T1000 (cell line): ENCODE results near the gene SPAG8.

Source experiments
- DNase-seq: peaks from one replicate; lab custom pipeline; 2025; ENCODE audit warnings: mixed read lengths; lab: John Stamatoyannopoulos, UW

SPAG8 gene

GRCh38 chr9:35810122-35810521, 1.9 kb downstream of the SPAG8 start:
- DNase-seq, result no peak

DNA sequence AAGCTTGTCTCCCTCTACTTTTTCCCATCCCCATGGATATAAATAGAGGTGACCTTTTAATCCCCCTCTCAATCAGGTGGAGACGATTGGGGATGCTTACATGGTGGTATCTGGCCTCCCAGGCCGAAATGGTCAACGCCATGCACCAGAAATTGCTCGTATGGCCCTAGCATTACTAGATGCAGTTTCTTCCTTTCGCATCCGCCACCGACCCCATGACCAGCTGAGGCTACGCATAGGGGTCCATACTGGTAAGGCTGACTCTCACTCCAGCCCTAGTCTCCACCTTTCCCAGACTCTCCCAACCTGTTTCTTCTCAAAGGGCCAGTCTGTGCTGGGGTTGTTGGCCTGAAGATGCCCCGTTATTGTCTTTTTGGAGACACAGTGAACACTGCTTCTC, 3.6 kb downstream of the SPAG8 start:
- DNase-seq, result no peak

DNA sequence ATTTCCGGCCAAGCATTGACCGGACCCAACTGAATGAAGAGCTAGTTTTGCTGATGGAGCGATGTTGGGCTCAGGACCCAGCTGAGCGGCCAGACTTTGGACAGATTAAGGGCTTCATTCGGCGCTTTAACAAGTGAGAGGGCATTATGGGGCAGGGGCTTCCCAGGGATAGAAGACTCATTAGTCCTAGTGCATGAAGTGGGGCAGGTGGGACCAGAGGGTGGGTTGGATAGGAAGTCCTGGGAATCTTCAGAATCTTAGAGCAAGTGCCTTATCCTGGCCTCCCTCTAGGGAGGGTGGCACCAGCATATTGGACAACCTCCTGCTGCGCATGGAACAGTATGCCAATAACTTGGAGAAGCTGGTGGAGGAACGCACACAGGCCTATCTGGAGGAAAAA, 6.0 kb downstream of the SPAG8 start:
- no peak for DNase-seq

DNA sequence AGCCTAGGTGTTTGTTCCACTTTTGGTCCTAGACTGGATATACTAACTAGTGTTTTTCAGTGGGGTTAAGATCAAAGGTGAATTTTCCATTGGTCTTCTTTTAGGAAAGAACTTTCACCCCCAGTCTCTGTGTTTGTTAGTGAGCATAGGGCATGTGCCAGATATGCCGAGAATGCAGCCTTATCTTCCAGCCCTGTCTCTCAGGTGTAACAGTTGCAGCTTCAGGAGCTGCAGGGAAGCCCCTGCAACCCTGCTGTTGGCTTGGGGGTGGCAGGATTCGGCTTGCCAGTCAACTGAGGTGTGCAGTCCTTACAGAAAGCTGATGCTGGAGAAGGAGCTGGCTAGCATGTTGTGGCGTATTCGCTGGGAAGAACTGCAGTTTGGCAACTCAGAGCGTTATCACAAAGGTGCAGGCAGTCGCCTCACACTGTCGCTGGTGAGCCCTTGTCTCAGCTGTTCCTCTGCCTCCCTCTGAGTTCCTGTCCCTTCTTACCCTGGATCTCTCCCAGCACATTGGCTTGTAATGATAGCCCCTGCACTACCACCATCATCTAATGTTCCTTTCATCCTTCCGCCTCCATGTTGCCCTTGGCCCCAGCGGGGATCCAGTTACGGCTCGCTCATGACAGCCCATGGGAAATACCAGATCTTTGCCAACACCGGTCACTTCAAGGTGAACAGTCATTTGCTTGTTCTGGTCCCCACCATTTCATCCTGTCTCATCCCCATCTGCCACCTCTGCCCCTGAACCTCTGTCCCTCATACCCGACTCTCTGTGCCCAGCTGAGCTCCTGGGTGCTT, 10.5 kb downstream of the SPAG8 start:
- DNase-seq, result no peak

DNA sequence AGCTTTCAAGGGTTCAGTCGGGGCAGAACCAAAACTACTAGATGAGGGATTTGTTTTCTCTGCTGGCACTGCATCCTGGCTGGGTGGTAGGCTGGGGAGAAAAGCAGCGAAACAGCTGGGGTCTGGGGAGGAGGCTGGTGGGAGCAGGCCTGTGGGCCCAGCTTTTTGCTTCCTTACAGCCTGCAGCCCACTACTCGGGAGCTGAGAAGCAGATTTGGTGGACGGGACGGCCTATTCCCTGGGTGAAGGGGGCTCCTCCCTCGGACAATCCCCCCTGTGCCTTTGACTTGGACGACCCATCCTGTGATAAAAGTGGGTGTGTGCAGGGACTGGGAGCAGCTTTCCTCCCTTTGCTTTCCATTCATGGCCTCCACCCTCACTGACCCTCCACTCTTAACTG, 11.5 kb downstream of the SPAG8 start:
- DNase-seq, result no peak

- DNase-seq, result no peak
Observed at GRCh38 chr9:35798658-35799374, 13.2 kb downstream of the SPAG8 start.

DNA sequence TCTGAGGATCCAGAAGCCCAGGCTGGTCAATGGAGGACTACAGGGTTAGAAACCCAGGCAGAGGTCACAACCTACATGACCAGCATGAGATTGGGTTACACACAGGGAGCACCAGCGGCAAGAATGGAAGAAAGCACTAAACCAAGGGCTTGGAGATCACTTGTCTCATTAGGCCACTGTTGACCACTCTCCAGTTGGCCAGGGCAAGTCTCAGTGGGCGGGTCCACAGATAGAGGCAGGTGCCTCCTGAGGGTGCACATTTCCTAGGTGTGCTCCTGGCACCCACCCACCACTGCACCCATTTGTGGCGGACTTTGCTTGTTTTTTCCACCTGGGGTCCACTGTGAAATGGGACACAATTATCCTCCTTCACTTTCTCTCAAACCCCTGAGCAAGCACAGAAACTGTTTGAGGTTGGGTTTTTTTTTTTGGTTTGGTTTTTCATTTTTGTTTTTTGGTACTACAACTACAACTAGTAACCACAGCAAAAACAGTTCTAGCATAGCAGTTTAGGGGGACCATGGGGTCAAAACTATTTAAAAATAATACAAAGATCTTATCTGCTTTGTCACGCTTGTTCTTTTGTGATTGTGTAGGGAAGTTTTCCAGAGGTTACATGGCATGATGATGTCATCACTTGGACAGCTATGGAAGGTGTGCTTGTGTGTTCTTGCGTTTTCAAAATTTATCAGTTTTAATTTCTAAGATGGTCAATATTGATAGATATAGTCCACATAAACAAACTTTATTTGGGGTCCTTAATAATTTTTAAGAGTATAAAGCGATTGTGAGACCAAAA, 14.6 kb downstream of the SPAG8 start:
- no peak for DNase-seq

GRCh38 chr9:35795695-35796094, 16.4 kb downstream of the SPAG8 start:
- no peak for DNase-seq

DNA sequence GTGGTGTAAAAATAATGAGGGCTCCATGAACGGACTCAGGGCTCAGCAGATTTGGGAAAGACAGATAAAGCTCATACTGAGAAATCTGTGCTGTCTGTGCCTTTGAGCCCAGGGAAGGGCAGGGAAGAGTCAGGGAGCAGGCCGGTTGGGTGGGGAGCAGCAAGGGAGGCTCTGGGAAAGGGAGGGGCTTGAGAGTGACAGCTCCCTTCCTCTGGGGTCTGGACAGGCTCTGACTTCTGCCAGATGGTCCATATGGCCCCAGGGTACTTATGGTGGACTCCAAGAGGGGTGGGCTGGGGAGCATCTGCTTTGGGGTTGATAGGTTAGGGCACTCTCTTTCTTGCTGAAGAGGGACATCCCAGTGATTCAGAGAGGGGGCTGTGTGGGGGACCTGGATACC, 18.6 kb downstream of the SPAG8 start:
- no peak for DNase-seq

DNA sequence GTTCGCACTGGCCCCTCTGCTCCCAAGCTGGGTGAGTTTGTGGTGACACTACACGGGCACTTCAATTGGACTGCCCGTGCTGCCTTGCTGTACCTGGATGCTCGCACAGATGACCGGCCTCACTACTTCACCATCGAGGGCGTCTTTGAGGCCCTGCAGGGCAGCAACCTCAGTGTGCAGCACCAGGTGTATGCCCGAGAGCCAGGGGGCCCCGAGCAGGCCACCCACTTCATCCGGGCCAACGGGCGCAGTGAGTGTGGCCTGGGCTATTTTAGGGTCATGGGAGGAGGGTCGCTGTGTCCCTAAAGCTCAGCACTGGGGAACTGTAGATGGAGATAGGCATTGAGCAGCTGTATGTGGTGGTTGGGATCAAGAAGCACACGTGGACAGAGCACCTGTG, 19.2 kb downstream of the SPAG8 start:
- no peak for DNase-seq

DNA sequence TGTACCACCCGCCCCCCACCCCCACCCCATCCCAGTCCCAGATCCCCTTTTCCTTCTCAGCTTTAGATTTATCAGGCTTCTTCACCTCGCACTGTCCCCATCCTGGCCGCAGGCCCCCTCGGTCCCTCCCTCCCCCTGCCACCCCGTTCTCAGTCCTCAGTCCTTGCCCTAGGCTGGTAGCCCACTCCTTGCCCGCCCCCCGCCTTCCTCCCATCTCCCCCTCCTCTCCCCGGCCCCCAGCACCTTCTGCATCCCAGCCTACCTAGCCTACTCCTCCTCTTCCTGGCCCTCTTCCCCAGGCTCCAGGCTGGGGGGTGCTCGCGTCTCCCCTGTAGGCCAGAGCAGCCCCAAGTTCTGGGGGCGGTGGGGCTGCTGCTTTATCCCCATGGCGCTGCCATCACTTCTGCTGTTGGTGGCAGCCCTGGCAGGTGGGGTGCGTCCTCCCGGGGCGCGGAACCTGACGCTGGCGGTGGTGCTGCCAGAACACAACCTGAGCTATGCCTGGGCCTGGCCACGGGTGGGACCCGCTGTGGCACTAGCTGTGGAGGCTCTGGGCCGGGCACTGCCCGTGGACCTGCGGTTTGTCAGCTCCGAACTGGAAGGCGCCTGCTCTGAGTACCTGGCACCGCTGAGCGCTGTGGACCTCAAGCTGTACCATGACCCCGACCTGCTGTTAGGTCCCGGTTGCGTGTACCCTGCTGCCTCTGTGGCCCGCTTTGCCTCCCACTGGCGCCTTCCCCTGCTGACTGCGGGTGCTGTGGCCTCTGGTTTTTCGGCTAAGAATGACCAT, 19.8 kb downstream of the SPAG8 start:
- no peak for DNase-seq

DNA sequence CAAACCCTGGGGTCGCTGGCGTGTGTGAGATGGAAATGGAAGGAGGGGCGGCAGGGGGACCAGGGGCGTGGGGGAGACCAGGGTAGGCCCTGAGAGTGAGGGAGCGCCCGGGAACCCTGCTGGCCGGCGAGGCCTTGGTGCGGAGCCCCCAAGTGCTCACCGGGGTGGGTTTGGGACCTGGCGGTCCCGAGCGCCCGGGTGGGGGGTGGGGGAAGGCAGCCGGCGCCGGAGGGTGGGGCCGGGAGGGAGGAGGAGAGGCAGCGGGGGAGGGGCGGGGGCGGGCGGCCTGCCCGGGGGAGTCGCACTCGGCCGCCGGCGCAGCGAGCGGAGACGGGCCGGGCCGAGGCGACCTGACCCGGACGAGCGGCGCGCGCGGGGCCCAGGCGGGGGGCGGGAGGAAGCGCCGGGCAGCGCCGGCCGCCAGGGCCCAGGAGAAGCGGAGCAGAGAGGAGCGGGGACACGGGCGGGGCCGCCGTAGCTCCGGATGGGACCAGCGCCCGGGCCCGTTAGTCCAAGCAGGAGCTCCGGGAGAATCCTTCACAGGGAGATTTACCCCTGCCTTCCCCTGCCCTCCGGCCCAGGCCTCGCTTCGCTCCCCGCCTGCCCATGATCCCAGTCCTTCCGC, 20.7 kb downstream of the SPAG8 start, which contains the start of gene NPR2:
Gene NPR2, plus strand, starts transcription at position 295 of the 625 bp plus-strand sequence. CDS start 818 bp downstream, outside the sequence.
- no peak for DNase-seq

DNA sequence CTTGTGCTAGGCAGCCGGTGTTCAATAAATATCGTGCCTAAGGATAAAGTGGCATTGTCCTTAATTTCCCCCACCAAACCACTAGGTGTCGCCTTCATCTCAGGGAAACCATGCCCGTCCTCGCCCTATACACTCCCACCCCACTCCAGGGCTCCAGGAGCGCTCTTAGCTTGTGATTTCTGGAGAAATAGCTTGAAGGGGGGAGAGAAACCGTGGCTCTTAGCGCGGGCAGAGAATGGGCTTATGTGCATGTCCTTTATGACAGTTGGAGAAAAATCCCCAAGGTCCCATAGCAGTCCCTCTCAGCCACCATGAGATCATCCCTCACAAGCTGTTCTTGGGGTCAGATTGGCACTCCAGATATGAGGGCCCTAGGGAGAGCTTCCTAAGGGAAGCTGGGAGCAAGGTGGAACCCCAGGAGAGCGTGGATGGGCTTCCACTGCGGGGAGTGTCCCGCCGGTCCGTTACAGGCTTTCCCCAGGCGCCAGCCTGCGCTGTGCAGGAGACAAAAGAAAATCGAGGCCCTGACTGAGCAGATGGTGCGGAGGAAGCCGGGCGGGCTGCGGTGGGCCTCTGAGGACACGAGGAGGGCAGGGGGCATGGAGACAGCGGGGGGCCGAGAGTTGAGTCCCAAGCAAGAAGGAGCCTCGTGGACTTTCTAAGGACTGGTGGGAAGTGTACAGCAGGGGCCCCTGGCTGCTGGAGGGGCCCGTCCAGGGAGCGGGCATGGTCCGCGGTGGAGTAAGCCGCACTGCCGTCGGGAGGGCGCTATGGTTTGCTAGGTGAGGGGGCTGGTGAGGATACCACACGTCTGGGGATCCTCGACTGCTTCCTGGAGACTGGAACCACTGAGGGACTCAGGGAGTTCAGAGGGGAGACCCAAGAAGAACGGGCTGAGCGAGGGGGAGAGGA, 21.4 kb downstream of the SPAG8 start:
- DNase-seq, result no peak

DNA sequence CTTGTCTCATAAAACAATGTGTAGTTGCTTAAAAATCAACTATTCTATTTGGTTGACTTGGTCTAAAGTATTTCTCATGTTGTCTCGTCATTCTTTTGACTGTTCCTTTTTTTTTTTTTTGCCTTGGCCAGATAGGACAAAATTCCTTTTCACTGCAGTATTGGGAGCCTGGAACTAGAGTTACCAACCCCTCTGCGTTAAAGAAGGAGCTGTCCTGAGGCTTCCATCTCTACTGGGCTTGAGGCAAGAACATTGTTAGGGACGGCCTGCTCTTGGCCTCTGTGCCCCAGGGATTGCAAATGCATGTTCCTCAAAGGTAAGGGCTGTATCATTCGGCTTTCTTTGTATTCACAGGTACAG, 22.1 kb downstream of the SPAG8 start:
- no peak for DNase-seq

GRCh38 chr9:35789541-35789940, 22.5 kb downstream of the SPAG8 start:
- no peak for DNase-seq

- DNase-seq, result no peak
Observed at GRCh38 chr9:35783418-35783817, 28.6 kb downstream of the SPAG8 start.

- DNase-seq, result no peak
Observed at GRCh38 chr9:35781066-35781465, 31.0 kb downstream of the SPAG8 start.

- no peak for DNase-seq
Observed at GRCh38 chr9:35778496-35778895, 33.6 kb downstream of the SPAG8 start.

DNA sequence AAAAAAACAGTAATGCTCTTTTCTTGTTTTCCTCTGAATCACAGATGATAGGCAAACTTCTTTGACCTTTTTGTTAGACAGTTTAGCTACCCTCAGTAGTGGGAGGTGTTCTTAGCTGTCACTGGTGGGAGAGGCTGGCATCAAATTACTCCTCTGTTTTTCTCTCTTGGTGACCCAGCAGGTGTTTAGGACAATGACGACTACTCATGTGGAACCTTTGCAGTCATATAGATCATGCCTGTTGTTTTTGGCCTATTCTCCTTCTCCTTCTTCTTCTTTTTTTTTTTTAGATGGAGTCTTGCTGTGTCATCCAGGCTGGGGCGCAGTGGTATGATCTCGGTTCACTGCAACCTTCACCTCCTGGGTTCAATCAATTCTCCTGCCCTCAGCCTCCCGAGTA, 36.0 kb downstream of the SPAG8 start:
- no peak for DNase-seq

- DNase-seq, result no peak
Observed at GRCh38 chr9:35774907-35775635, 37.0 kb downstream of the SPAG8 start.
